ENCODE data around the gene RSPH1.

GRCh38 chr21:42537106-42537742, 41.2 kb upstream of the RSPH1 start:
- TF ChIP-seq ARNTL (CRISPR knock-in tag; IDR thresholded peaks at IDR 0.05; ENCODE audit: borderline replicate concordance, low read depth) (no peak), ZFP3 (CRISPR knock-in tag; IDR thresholded peaks at IDR 0.05) (no peak), ZFP30 (CRISPR knock-in tag; IDR thresholded peaks at IDR 0.05) (no peak), ISL1 (CRISPR knock-in tag; IDR thresholded peaks at IDR 0.05) (no peak), TSHZ2 (CRISPR knock-in tag; IDR thresholded peaks at IDR 0.05) (no peak), CSRNP3 (CRISPR knock-in tag; IDR thresholded peaks at IDR 0.05) (no peak)
